Iris pigment epithelial cell (primary cell): Measurements from ENCODE around the gene CACHD1.

ENCODE experiments used
- DNase-seq: peaks from one replicate; pipeline ENCODE4 v3.0.0-alpha.2; 2011; ENCODE audit warnings: low read depth

CACHD1 gene

GRCh38 chr1:64473367-64473766, 3.4 kb downstream of the CACHD1 start:
- DNase-seq, result no peak

DNA sequence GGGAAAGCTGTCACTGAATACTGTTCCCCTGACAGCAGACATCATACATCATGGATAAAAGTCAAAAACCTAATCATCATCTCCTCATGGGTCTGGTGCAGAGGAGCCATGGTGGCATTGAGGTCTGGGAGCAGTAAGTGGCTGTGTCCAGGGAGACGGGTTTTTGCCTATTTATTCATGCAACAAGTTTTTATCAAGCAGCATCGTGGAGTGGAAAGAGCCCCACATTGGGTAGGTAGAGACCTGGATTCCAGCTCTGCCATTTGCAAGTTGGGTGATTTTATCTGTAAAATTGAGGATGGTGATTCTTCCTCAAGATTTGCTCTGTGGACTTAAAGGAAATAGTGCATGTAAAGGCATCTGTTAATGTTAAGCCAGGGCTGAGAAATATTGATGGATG, 4.2 kb downstream of the CACHD1 start:
- no peak for DNase-seq

GRCh38 chr1:64474665-64475439, 4.9 kb downstream of the CACHD1 start:
- DNase-seq, result no peak

GRCh38 chr1:64476251-64476952, 6.5 kb downstream of the CACHD1 start:
- DNase-seq, result peak; percentile 88

- DNase-seq, result no peak
Observed at GRCh38 chr1:64478594-64479470, 8.9 kb downstream of the CACHD1 start.

DNA sequence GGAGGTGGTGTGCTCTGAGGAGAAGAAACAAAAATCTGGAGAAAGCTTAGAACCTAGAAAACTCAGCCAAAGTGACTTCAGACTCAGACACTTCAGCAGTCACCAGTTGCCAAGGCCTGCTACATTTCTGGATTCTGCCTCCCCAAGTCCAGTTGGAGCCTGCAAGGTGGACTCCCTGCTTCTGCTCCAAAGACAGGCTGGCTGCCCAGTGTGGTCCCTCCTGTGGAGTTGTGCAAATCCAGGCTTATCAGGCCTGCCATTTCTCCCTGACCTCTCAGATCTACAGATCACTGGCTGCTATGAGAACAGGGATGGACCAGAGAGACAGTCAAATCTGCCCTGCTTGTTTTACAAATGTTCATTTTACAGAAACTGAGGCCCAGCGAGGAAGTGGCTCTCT, 9.9 kb downstream of the CACHD1 start:
- no peak for DNase-seq

DNA sequence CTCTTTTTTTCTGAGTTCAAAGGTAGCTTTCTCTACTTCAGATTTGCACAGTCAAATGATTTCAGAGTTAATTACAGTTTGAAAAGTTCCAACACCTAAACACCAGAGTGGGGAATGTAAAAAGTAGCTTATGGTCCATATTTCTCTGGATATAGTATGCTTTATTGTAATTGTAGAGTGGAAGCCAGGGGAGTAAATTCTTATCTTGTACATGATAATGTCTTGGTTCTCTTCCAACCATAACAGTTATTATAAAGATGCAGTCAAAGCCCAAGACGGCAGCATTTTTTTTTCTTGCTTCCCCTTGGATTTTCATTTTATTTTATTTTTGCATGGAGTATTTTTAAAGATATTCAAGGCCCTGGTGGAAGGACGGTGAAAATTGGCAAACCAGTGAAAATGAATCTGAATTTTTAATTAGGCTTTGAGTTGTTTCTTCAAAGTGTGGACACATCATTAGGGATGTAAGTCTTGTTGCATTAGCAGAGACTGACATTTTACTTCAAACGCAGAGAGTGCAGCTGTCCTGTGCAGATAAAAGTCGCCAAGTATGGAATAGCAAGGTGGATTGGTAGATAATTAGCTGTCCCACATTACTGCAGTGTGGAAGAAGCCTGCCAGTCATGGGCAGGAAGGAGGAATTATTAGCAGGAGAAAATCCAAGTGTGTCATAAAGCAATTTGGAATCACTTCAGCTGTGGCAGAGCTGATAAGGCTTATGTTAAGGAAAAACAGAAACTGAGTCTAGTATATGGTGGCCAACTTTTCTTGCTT, 11.3 kb downstream of the CACHD1 start:
- no peak for DNase-seq

- DNase-seq, result no peak
Observed at GRCh38 chr1:64482128-64482527, 12.2 kb downstream of the CACHD1 start.

GRCh38 chr1:64482720-64483119, 12.8 kb downstream of the CACHD1 start:
- DNase-seq, result no peak

GRCh38 chr1:64483731-64484414, 13.9 kb downstream of the CACHD1 start:
- DNase-seq, result no peak

DNA sequence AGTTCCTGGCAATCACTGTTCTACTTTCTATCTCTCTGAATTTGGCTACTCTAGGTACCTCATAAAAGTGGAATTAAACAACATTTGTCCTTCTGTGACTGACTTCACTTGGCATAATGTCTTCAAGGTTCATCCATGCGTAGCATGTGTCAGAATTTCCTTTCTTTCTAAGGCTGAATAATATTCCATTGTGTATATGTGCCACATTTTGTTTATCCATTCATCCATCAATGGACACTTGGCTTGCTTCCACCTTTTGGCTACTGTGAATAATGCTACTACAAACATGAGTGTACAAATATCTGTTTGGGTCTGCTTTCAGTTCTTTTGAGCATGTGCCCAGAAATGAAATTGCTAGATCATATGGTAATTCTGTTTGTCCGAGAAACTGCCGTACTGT, 14.7 kb downstream of the CACHD1 start:
- DNase-seq, result peak; percentile 22

DNA sequence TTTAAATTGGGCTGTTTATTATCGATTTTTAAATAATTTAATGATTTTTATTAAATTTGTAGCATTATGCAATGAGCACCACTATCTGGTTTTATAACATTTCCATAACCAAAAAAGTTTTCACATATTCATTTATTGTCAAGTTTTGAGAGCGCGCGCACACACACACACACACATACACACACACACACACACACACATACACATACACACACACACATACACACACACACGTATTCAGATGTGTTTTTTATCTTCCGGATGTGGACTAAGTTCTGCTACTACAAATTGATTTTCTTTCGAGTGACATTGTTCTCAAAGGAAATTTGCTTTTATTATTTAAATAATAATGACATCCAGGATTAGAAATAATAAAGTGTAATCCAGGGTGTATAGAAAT, 16.3 kb downstream of the CACHD1 start:
- DNase-seq, result no peak

GRCh38 chr1:64487061-64487460, 17.1 kb downstream of the CACHD1 start:
- no peak for DNase-seq

GRCh38 chr1:64488862-64489261, 18.9 kb downstream of the CACHD1 start:
- DNase-seq, result no peak

GRCh38 chr1:64489707-64490106, 19.8 kb downstream of the CACHD1 start:
- no peak for DNase-seq

DNA sequence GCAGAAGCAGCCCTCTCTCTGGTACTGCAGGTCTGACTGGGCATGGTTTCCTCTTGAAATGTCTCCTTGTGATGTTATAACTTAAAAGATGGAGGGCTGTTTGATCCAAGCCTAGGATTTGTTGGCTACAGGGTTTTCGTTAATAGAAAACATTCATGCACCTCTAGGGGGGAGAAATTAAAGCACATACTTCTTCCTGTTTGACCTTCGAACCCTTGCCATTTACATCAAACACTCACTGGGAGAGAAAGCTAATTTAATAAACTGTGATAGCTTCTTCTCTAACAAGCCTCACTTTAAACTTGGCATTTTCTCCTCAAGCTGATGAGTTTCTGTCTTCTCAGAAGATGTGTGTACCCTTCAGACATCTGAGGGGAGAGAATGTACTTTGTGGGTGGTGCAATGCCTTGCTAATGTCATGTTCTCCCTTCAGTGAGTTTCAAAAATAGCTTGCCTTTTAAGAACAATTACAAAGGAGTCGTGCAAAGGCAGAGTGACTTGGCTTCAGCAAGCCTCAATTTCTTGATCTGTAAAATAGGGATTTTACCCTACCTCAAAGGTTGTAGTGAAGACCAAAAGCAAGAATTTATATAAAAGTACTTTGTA, 20.4 kb downstream of the CACHD1 start:
- DNase-seq, result no peak

DNA sequence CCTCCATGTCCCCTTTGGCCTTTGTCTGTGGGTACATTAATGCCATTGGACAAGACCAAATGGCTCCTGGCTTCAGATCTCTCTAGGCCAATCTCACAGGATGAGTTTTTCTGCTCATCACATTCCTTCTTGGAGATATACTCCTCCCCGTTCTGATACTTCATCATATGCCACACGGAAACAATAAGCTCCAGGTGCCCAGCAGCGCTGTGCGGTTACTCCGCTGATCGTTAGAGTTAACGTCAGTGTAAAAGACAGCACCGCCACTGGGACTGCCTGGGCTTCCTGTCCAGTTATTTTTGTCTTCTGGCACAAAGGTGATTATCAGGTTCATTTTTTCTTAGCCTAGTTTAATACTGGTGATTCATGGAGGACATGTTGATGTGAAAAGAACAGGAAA, 22.5 kb downstream of the CACHD1 start:
- DNase-seq, result no peak

GRCh38 chr1:64493831-64494230, 23.9 kb downstream of the CACHD1 start:
- no peak for DNase-seq

- DNase-seq, result no peak
Observed at GRCh38 chr1:64494659-64495058, 24.7 kb downstream of the CACHD1 start.

- DNase-seq, result no peak
Observed at GRCh38 chr1:64495878-64496277, 25.9 kb downstream of the CACHD1 start.

GRCh38 chr1:64496606-64497005, 26.7 kb downstream of the CACHD1 start:
- no peak for DNase-seq
